IMR-90 (cell line): Measurements from ENCODE around the gene NFIX. TPM values are rescaled to one million over a fixed set of nuclear protein-coding genes. Genes with fewer than 3 reads are reported as not detected.
"Not testable (repeated sequence)": the region's sequence is repeated elsewhere in the genome, so short reads cannot be mapped to it uniquely, and the experiment has no call there.

ENCODE experiments used
- ATAC-seq: fragments of 200-7000 bp; cut with Tn5 transposase; 2 replicates; pipeline ENCODE4 v1.9.1; 2020; ENCODE audit warnings: low read depth, mild to moderate bottlenecking, moderate library complexity
- BruUV-seq: library from RNA; stranded (reverse); fragments of 400-500 nt; replicated peaks from 2 replicates; lab custom pipeline; 2021; lab: Mats Ljungman, UMichigan
- CTCF ChIA-PET: fragments of 300-600 bp; formaldehyde crosslinking; extraction: SDS; loops from one replicate; lab custom pipeline; 2021; ENCODE audit warnings: antibody characterized with exemption; lab: Yijun Ruan, JAX
- POLR2A ChIA-PET: fragments of 300-600 bp; sonication (Branson Sonifier 250); formaldehyde crosslinking; loops from one replicate; lab custom pipeline; 2022; ENCODE audit warnings: antibody characterized with exemption; ENCODE audit not compliant: unreplicated experiment; lab: Charles Lee
- DNase-seq: peaks from one replicate; pipeline ENCODE4 v3.0.0; 2013
- H2AFZ ChIP-seq: replicated peaks from 2 replicates; pipeline ENCODE3; 2013; ENCODE audit warnings: low read length, mild to moderate bottlenecking; ENCODE audit not compliant: poor library complexity
- H2AK5ac ChIP-seq: 2 replicates; pipeline ENCODE4 v1.6.1; 2013; ENCODE audit warnings: low read depth, low read length, inconsistent platforms
- H2AK9ac ChIP-seq: replicated peaks from 2 replicates; pipeline ENCODE3; 2013; ENCODE audit warnings: mild to moderate bottlenecking, low read depth, low read length, moderate library complexity; ENCODE audit not compliant: poor library complexity
- H2BK120ac ChIP-seq: 2 replicates; pipeline ENCODE4 v1.6.1; 2013; ENCODE audit warnings: low read depth, low read length, inconsistent platforms
- H2BK15ac ChIP-seq: 3 replicates; pipeline ENCODE4 v1.6.1; 2013; ENCODE audit warnings: low read depth, low read length, inconsistent platforms
- H2BK20ac ChIP-seq: 2 replicates; pipeline ENCODE4 v1.6.1; 2013; ENCODE audit warnings: low read depth, mild to moderate bottlenecking, inconsistent platforms, low read length, moderate library complexity
- H2BK5ac ChIP-seq: 2 replicates; pipeline ENCODE4 v1.6.1; 2013; ENCODE audit warnings: mild to moderate bottlenecking, low read depth, low read length, inconsistent platforms; ENCODE audit not compliant: poor library complexity, severe bottlenecking
- H3K14ac ChIP-seq: replicated peaks from 2 replicates; pipeline ENCODE4 v1.6.1; 2013; ENCODE audit warnings: low read depth, low read length, inconsistent platforms
- H3K18ac ChIP-seq: 2 replicates; pipeline ENCODE4 v1.6.1; 2013; ENCODE audit warnings: low read depth, low read length, control low read depth
- H3K23ac ChIP-seq: 2 replicates; pipeline ENCODE4 v1.6.1; 2013; ENCODE audit warnings: low read depth, low read length, inconsistent platforms
- H3K27ac ChIP-seq: 2 replicates; pipeline ENCODE4 v1.5.1; 2013; ENCODE audit warnings: mild to moderate bottlenecking, control low read depth, low read length; ENCODE audit not compliant: insufficient read depth
- H3K27me3 ChIP-seq: 2 replicates; pipeline ENCODE4 v1.6.1; 2013; ENCODE audit warnings: low read length; ENCODE audit not compliant: control insufficient read depth, insufficient read depth
- H3K36me3 ChIP-seq: 2 replicates; pipeline ENCODE4 v1.6.1; 2013; ENCODE audit warnings: low read length, mixed read lengths; ENCODE audit not compliant: control insufficient read depth, insufficient read depth
- H3K4ac ChIP-seq: 2 replicates; pipeline ENCODE4 v1.6.1; 2013; ENCODE audit warnings: low read depth, low read length, inconsistent platforms
- H3K4me1 ChIP-seq: 2 replicates; pipeline ENCODE4 v1.6.1; 2013; ENCODE audit warnings: low read length, mixed read lengths; ENCODE audit not compliant: control insufficient read depth, insufficient read depth
- H3K4me2 ChIP-seq: 2 replicates; pipeline ENCODE4 v1.6.1; 2013; ENCODE audit warnings: low read depth, mild to moderate bottlenecking, control low read depth, low read length, moderate library complexity
- H3K4me3 ChIP-seq: 2 replicates; pipeline ENCODE4 v1.5.1; 2013; ENCODE audit warnings: low read depth, mild to moderate bottlenecking, control low read depth, low read length, moderate library complexity; ENCODE audit not compliant: insufficient read depth
- H3K56ac ChIP-seq: 2 replicates; pipeline ENCODE4 v1.6.1; 2013; ENCODE audit warnings: low read length, inconsistent platforms; ENCODE audit not compliant: insufficient read depth; ENCODE audit errors: extremely low read depth
- H3K79me1 ChIP-seq, 2 experiments: 2 replicates each; pipeline ENCODE4 v1.6.1; 2013; ENCODE audit warnings: low read length in 2 of 2, inconsistent platforms in 1 of 2, low read depth in 1 of 2
- H3K9ac ChIP-seq: 2 replicates; pipeline ENCODE4 v1.6.1; 2013; ENCODE audit warnings: low read depth, low read length, control low read depth
- H3K9me1 ChIP-seq: 2 replicates; pipeline ENCODE4 v1.6.1; 2013; ENCODE audit warnings: low read length, inconsistent platforms; ENCODE audit not compliant: insufficient read depth
- H3K9me3 ChIP-seq: 2 replicates; pipeline ENCODE4 v1.6.1; 2013; ENCODE audit warnings: low read length; ENCODE audit not compliant: control insufficient read depth, insufficient read depth
- H4K20me1 ChIP-seq: 2 replicates; pipeline ENCODE4 v1.6.1; 2013; ENCODE audit warnings: low read length, inconsistent platforms; ENCODE audit not compliant: insufficient read depth
- H4K5ac ChIP-seq: 2 replicates; pipeline ENCODE4 v1.6.1; 2013; ENCODE audit warnings: mild to moderate bottlenecking, low read depth, low read length, control low read depth
- H4K8ac ChIP-seq, 2 experiments: 2 replicates each; pipeline ENCODE4 v1.6.1; 2013; ENCODE audit warnings: low read depth in 2 of 2, low read length in 2 of 2, control low read depth in 1 of 2, inconsistent platforms in 1 of 2
- H4K91ac ChIP-seq: 2 replicates; pipeline ENCODE4 v1.6.1; 2013; ENCODE audit warnings: low read depth, low read length, inconsistent platforms; ENCODE audit not compliant: insufficient read depth
- WGBS, 2 experiments: methylation state at CpG; one replicate each; pipeline versions ENCODE4 v1.1.5 to v1.1.7; 2013; ENCODE audit warnings: missing lambda C conversion rate in 2 of 2; ENCODE audit not compliant: insufficient read length in 1 of 2; ENCODE audit errors: extremely low coverage in 2 of 2; 5-methylcytosine and 5-hydroxymethylcytosine counted together
- dilution Hi-C: fragments of 300-500 bp; cut with HindIII; formaldehyde crosslinking; loops from one replicate; pipeline ENCODE4 v1.14.3; 2018; ENCODE audit warnings: low sequenced_read_pairs; ENCODE audit not compliant: unreplicated experiment
- in situ Hi-C: fragments of 300-500 bp; cut with MboI; formaldehyde crosslinking; loops from 3 replicates; pipeline ENCODE4 v1.14.3; 2019; ENCODE audit warnings: low sequenced_read_pairs, inconsistent platforms, mixed read lengths
- intact Hi-C: fragments of 100-400 bp; cut with micrococcal nuclease; formaldehyde crosslinking; loops from 2 replicates; pipeline ENCODE4 v1.10.0; 2022
- polyA plus RNA-seq, 3 experiments: library from polyadenylated mRNA; depleted of rRNA; stranded (reverse); fragments of >200 nt; gene quantifications; 2 replicates each; pipeline ENCODE4 v1.2.3, GENCODE V29; 2012; ENCODE audit warnings: low replicate concordance in 1 of 3
- total RNA-seq: library from RNA; depleted of rRNA; stranded (reverse); fragments of >200 nt; gene quantifications from 2 replicates; pipeline ENCODE4 v1.2.3, GENCODE V29; 2012

The NFIX gene
- total and polyA plus RNA-seq, 2 of the 4 experiments (the other 2 are of a cell fraction), result 10.2 to 47.7 TPM

DNA sequence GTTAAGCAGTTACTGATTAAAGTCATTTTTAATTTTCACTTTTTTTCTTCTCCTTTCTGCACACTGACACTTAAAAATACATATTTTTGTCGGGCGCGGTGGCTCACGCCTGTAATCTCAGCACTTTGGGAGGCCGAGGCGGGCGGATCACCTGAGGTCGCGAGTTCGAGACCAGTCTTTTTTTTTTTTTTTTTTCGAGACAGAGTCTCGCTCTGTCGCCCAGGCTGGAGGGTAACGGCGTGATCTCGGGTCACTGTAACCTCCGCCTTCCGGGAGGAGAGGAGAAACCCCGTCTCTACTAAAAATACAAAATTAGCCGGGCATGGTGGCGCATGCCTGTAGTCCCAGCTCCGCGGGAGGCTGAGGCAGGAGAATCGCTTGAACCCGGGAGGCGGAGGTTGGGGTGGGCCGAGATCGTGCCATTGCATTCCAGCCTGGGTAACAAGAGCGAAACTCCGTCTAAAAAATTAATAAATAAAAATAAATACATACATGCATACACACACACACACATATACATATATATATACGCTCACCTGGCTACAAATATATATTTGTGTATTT, 37.8 kb upstream of the NFIX start:
- peak overlapping the region; percentile 68 for H3K18ac ChIP-seq
- dilution Hi-C loops, H3K9me1 ChIP-seq, DNase-seq, in situ Hi-C loops, H2BK20ac ChIP-seq, BruUV-seq, intact Hi-C loops, H3K27me3 ChIP-seq, H3K23ac ChIP-seq, H2BK120ac ChIP-seq, POLR2A ChIA-PET, H2BK15ac ChIP-seq, H3K9me3 ChIP-seq: not testable (repeated sequence)
- CTCF ChIA-PET, result interaction anchor here (3.2 kb wide), 1 partner anchor 8 kb away, joined by 18 read pairs; no protein-coding TSS in a partner anchor
- WGBS, 2 experiments, result 15% methylated on average over 9 of the region's 31 CpGs; no CpG with 5 or more reads in 1 of the 2 experiments
- peak overlapping the region; percentile 92 for H4K5ac ChIP-seq
- H2BK5ac ChIP-seq, result peak overlapping the region; percentile 83
- peak overlapping the region; percentile 44; the same call in 1 of the 2 replicates for H4K91ac ChIP-seq
- peak overlapping the region; percentile 98 for H3K4me3 ChIP-seq
- 0 out of 2 replicates have a peak overlapping the region, but pooled peaks have one; percentile 3 for H2AK5ac ChIP-seq
- peaks cover 22% of the 10 kb centered on the region; the same call in 1 of the 2 replicates for H4K20me1 ChIP-seq
- H2AK9ac ChIP-seq, result peak overlapping the region; percentile 79
- H3K79me1 ChIP-seq, result peaks cover 15 to 41% of the 10 kb centered on the region in 2 experiments
- peak overlapping the region; percentile 71; the same call in 1 of the 2 replicates for H3K56ac ChIP-seq
- H3K14ac ChIP-seq, result peak overlapping the region; percentile 73
- H3K4ac ChIP-seq, result peak overlapping the region; percentile 90; the same call in 1 of the 2 replicates
- peak overlapping the region; percentile 94 to 98 for H4K8ac ChIP-seq
- peak overlapping the region; percentile 85 for H3K4me2 ChIP-seq
- H3K27ac ChIP-seq, result peak overlapping the region; percentile 88
- H3K36me3 ChIP-seq, result peaks cover 21% of the 10 kb centered on the region
- peak overlapping the region; percentile 93 for H3K9ac ChIP-seq
- peak; percentile 1; the same call in 1 of the 2 replicates for ATAC-seq
- H3K4me1 ChIP-seq, result peaks cover 24% of the 10 kb centered on the region
- peak overlapping the region; percentile 92 for H2AFZ ChIP-seq
